Measurements from ENCODE around the gene CD2AP. TPM values are rescaled to one million over a fixed set of nuclear protein-coding genes. Genes with fewer than 3 reads are reported as not detected.
A peak's percentile ranks its signal among the peaks of the same experiment; 100 is the strongest.

CD2AP gene
- total and polyA plus RNA-seq, 2 of the 8 experiments (the other 6 are each of a cell fraction or from before 2014, with no cell fraction given), result 8.6 to 75.6 TPM

GRCh38 chr6:47476781-47477496 is 650 bp upstream of the CD2AP start:
- Histone ChIP-seq H3K79me1 (ENCODE audit: low read depth, low read length) (no peaks in the 10 kb centered on the region; the same call in 1 of the 2 replicates), H3K23me2 (ENCODE audit: low read depth, low read length) (peaks cover 5% of the 10 kb centered on the region; the same call in 1 of the 2 replicates), H3K56ac (replicated peaks; ENCODE audit: insufficient read length, low read depth, low read length) (no peak overlapping the region), H3K9ac (replicated peaks in 1 of 4; ENCODE audit: extremely low read depth in 1 of 4, low read depth in 3 of 4, low read length in 3 of 4) (peak overlapping the region; percentile 77 to 91 (median 89)), H2BK5ac (ENCODE audit: low read depth, low read length) (peak overlapping the region; percentile 94), H3K14ac (ENCODE audit: insufficient read length) (no peak overlapping the region), H3K27me3 (replicated peaks in 1 of 4; ENCODE audit: control insufficient read depth in 3 of 4, extremely low read depth in 1 of 4, insufficient read depth in 3 of 4, low read length in 3 of 4) (no peaks in the 10 kb centered on the region), H3K4me3 (ENCODE audit: extremely low read depth in 1 of 4, insufficient read depth in 2 of 4, low read depth in 3 of 4, low read length in 4 of 4) (peak overlapping the region; percentile 69 to 91 (median 82)), H4K8ac (ENCODE audit: extremely low read depth, insufficient read depth, low read length) (peak overlapping the region; percentile 81; the same call in 1 of the 2 replicates), H4K20me1 (replicated peaks in 1 of 2; ENCODE audit: control insufficient read depth in 1 of 2, insufficient read depth in 2 of 2, low read length in 2 of 2) (peaks cover 2 to 3% of the 10 kb centered on the region in 2 experiments), H3K9me3 (ENCODE audit: insufficient read depth in 2 of 2, low read depth in 1 of 2, low read length in 1 of 2) (no peaks in the 10 kb centered on the region), H2BK120ac (replicated peaks; ENCODE audit: low read depth, low read length) (no peak overlapping the region), H3K79me2 (ENCODE audit: control insufficient read depth in 1 of 2, insufficient read depth in 2 of 2, low read length in 2 of 2) (peaks cover 32 to 57% of the 10 kb centered on the region in 2 experiments), H3K27ac (ENCODE audit: low read depth, low read length) (peak overlapping the region; percentile 90), H2BK20ac (ENCODE audit: low read length) (no peak overlapping the region), H4K5ac (ENCODE audit: insufficient read length, low read depth, low read length) (peak overlapping the region; percentile 7), H3K4me2 (ENCODE audit: insufficient read depth in 1 of 2, low read depth in 2 of 2, low read length in 2 of 2) (peak overlapping the region; percentile 91 to 92), H3K23ac (ENCODE audit: insufficient read length) (no peak overlapping the region), H2AFZ (ENCODE audit: low read length) (peak overlapping the region; percentile 80; the same call in 1 of the 2 replicates), H2AK5ac (ENCODE audit: low read depth, low read length) (no peak overlapping the region), H3K4ac (replicated peaks; ENCODE audit: insufficient read length, low read depth, low read length) (no peak overlapping the region), H2BK15ac (ENCODE audit: low read length) (peak overlapping the region; percentile 93; the same call in 1 of the 2 replicates), H4K91ac (replicated peaks; ENCODE audit: insufficient read length, low read length) (no peak overlapping the region), H3K36me3 (ENCODE audit: control insufficient read depth in 2 of 4, insufficient read depth in 4 of 4, low read length in 3 of 4) (no peaks in the 10 kb centered on the region), H2BK12ac (ENCODE audit: low read depth, low read length) (no peak overlapping the region), H3K4me1 (replicated peaks in 1 of 4; ENCODE audit: control insufficient read depth in 3 of 4, insufficient read depth in 4 of 4, low read length in 3 of 4) (peaks cover 0 to 5% (median 1%) of the 10 kb centered on the region in 4 experiments; a peak in 2 of 7 replicates), H3K18ac (ENCODE audit: extremely low read depth, low read length) (peak overlapping the region; percentile 76)
- DNase-seq (ENCODE audit: low read depth in 1 of 2, low spot score in 2 of 2) (no peak), FAIRE-seq (no peak)
- 6% methylated on average over 20 of the region's 21 CpGs; no CpG with 5 or more reads in 1 of the 2 experiments for WGBS, 2 experiments (ENCODE audit: extremely low coverage in 1 of 2, insufficient coverage in 1 of 2, insufficient read length in 1 of 2, insufficient replicate concordance in 2 of 2, low coverage in 1 of 2, low lambda C conversion rate in 2 of 2, missing lambda C conversion rate in 1 of 2)
- ChIA-PET CTCF (ENCODE audit: partially characterized antibody) (interaction anchor here (1.1 to 3.1 kb wide), 4 partner anchors 9 to 370 kb away, joined by 3 to 12 read pairs (median 4); no protein-coding TSS in a partner anchor), POLR2A (ENCODE audit: partially characterized antibody) (interaction anchor here (0.6 to 3.3 kb wide), 24 partner anchors 9 to 378 kb away, joined by 3 to 31 read pairs (median 5); no protein-coding TSS in a partner anchor)
- no peak for TF ChIP-seq SP2 (IDR thresholded peaks at IDR 0.05; ENCODE audit: low read length)
- TF ChIP-seq RAD21 (IDR thresholded peaks at IDR 0.05 in 1 of 2, conservative IDR thresholded peaks at IDR 0.05 in 1 of 2; ENCODE audit: low read depth in 2 of 2, low read length in 2 of 2), result no peak
- TF ChIP-seq MAX (IDR thresholded peaks at IDR 0.05), result no peak
- peak; percentile 82 for TF ChIP-seq ASH2L (IDR thresholded peaks at IDR 0.05; ENCODE audit: low read length)
- no peak for TF ChIP-seq SIX5 (IDR thresholded peaks at IDR 0.05; ENCODE audit: low read depth, low read length)
- TF ChIP-seq HDAC2 (IDR thresholded peaks at IDR 0.05; ENCODE audit: borderline replicate concordance in 1 of 2, low read depth in 2 of 2, low read length in 2 of 2), result no peak
- no peak for TF ChIP-seq TAF7 (optimal IDR thresholded peaks at IDR 0.05; ENCODE audit: borderline replicate concordance, low read depth, low read length)
- TF ChIP-seq SP4 (IDR thresholded peaks at IDR 0.05; ENCODE audit: low read length), result no peak
